ENCODE measurements around the gene TPRX2.

DNA sequence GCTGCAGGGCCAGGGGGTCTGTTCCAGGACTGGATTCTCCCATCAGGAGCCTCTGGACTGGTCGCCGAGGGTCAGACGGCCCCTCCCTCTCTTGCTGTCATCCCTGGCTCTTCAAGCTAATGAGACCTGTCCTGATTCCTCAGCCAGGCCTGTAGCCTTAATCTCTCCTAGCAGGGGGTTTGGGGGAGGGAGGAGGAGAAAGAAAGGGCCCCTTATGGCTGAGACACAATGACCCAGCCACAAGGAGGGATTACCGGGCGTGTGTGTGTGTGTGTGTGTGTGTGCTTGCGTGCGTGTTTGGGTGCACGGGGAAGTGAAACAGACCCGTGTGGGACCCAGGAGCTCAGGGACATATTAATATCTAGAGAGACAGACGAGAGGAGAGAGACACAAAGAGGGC lies 39.2 kb upstream of the TPRX2 start:
- TF ChIP-seq, protein P1, sequence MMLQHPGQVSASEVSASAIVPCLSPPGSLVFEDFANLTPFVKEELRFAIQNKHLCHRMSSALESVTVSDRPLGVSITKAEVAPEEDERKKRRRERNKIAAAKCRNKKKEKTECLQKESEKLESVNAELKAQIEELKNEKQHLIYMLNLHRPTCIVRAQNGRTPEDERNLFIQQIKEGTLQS (IDR thresholded peaks at IDR 0.05), result no peak
- TF ChIP-seq SP1 (IDR thresholded peaks at IDR 0.05) (no peak), RXRA (IDR thresholded peaks at IDR 0.05) (no peak), TAF1 (conservative IDR thresholded peaks at IDR 0.05) (no peak), RAD21 (IDR thresholded peaks at IDR 0.05) (no peak), YY1 (IDR thresholded peaks at IDR 0.05) (no peak), JUND (IDR thresholded peaks at IDR 0.05) (no peak), REST (IDR thresholded peaks at IDR 0.05) (no peak), GABPA (IDR thresholded peaks at IDR 0.05 in 1 of 2, conservative IDR thresholded peaks at IDR 0.05 in 1 of 2) (no peak), ZBTB33 (IDR thresholded peaks at IDR 0.05) (no peak), MAX (IDR thresholded peaks at IDR 0.05) (no peak)
- TF ChIP-seq, protein P2, sequence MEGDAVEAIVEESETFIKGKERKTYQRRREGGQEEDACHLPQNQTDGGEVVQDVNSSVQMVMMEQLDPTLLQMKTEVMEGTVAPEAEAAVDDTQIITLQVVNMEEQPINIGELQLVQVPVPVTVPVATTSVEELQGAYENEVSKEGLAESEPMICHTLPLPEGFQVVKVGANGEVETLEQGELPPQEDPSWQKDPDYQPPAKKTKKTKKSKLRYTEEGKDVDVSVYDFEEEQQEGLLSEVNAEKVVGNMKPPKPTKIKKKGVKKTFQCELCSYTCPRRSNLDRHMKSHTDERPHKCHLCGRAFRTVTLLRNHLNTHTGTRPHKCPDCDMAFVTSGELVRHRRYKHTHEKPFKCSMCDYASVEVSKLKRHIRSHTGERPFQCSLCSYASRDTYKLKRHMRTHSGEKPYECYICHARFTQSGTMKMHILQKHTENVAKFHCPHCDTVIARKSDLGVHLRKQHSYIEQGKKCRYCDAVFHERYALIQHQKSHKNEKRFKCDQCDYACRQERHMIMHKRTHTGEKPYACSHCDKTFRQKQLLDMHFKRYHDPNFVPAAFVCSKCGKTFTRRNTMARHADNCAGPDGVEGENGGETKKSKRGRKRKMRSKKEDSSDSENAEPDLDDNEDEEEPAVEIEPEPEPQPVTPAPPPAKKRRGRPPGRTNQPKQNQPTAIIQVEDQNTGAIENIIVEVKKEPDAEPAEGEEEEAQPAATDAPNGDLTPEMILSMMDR (IDR thresholded peaks at IDR 0.05; ENCODE audit: low read depth, low read length, missing input control), result no peak
